GM12875 (cell line): ENCODE measurements around the gene RAB43.
"Not testable (repeated sequence)": the region's sequence is repeated elsewhere in the genome, so short reads cannot be mapped to it uniquely, and the experiment has no call there.

Experiments
- H3K4me3 ChIP-seq: one replicate; pipeline ENCODE4 v1.5.1; 2011; ENCODE audit warnings: low read depth, low read length, control low read depth
- TF ChIP-seq, protein P1 (sequence below): IDR thresholded peaks from 2 replicates; pipeline ENCODE4 v1.5.1; 2011; ENCODE audit warnings: low read depth, mild to moderate bottlenecking, control low read depth, inconsistent platforms, low read length, moderate library complexity, borderline replicate concordance; ENCODE audit not compliant: insufficient read depth

The RAB43 gene

DNA sequence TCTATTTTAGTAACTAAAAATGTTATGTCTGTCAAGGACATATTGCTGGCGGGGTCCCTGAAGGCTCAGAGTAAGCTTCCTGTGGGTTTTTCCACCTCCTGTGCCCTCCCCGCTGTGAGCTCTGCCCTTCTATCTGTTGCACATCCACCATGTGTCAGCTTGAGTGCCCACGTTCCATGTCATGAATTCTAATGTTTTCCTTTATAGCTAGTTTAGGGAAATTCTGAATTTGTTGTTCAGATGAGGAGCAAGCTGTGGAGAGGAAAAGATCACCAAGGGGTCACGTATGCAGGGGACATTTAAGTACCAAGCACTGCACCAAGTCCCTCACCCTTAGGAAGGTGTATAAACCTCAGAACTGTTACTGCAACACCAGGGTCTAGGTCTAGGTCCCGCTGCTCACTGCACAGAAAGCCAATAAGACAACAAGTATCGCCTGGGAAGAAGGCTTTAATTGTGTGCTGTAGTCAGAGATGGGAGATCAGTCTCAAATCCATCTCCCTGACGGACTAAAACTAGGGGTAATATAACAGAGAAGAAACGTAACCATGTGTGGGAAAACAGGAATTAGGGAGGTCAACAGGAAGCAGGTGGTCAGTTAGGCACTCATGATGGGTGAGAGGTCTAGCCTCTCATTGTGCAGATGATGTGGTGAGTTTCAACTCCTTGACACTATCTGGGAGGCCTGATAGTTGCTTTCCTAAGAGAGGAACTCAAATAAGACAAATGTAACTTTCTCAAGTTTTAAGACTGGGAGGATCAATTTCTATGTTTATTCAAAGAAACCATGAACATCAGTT, 51.3 kb downstream of the RAB43 start:
- no peak overlapping the region for H3K4me3 ChIP-seq
- TF ChIP-seq, protein P1, sequence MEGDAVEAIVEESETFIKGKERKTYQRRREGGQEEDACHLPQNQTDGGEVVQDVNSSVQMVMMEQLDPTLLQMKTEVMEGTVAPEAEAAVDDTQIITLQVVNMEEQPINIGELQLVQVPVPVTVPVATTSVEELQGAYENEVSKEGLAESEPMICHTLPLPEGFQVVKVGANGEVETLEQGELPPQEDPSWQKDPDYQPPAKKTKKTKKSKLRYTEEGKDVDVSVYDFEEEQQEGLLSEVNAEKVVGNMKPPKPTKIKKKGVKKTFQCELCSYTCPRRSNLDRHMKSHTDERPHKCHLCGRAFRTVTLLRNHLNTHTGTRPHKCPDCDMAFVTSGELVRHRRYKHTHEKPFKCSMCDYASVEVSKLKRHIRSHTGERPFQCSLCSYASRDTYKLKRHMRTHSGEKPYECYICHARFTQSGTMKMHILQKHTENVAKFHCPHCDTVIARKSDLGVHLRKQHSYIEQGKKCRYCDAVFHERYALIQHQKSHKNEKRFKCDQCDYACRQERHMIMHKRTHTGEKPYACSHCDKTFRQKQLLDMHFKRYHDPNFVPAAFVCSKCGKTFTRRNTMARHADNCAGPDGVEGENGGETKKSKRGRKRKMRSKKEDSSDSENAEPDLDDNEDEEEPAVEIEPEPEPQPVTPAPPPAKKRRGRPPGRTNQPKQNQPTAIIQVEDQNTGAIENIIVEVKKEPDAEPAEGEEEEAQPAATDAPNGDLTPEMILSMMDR = no peak

GRCh38 chr3:129069313-129070085, 52.1 kb downstream of the RAB43 start:
- H3K4me3 ChIP-seq = not testable (repeated sequence)

GRCh38 chr3:129068291-129068886, 53.2 kb downstream of the RAB43 start:
- TF ChIP-seq, protein P1 = no peak
- no peak overlapping the region for H3K4me3 ChIP-seq

GRCh38 chr3:129067719-129068118, 53.9 kb downstream of the RAB43 start:
- H3K4me3 ChIP-seq = not testable (repeated sequence)

- TF ChIP-seq, protein P1 = no peak
- no peak overlapping the region for H3K4me3 ChIP-seq
Measured at GRCh38 chr3:129065720-129066073, 55.9 kb downstream of the RAB43 start.

DNA sequence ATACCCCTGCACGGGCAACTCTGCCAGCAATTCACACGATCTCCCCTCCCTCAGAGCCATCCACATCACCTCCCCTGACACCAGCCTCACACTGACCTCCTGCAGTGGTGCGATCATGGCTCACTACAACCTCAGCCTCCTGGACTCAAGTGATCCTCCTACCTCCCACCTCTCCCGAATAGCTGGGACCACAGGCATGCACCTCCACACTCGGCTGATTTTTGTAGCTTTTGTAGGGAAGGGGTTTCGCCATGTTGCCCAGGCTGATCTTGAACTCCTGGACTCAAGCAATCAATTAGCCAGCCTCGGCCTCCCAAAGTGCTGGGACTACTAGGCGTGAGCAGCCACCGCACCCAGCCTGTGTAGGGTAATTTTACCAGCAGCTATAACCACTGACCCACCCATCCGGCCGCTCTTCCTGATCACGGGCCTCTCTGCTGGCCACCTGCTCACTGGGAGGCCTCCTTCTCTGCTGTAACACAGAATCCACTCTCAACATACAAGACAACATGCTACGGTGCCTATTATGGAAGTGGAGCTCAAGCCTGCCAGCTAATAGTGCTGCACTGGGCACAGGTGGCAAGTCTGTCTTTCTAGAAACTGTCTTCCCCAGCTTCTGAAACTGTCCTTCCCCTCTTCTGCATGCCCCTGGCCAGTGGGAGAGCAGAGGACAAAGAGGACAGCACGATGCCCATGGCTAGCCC, 56.4 kb downstream of the RAB43 start:
- TF ChIP-seq, protein P1 = no peak
- H3K4me3 ChIP-seq = no peak overlapping the region

DNA sequence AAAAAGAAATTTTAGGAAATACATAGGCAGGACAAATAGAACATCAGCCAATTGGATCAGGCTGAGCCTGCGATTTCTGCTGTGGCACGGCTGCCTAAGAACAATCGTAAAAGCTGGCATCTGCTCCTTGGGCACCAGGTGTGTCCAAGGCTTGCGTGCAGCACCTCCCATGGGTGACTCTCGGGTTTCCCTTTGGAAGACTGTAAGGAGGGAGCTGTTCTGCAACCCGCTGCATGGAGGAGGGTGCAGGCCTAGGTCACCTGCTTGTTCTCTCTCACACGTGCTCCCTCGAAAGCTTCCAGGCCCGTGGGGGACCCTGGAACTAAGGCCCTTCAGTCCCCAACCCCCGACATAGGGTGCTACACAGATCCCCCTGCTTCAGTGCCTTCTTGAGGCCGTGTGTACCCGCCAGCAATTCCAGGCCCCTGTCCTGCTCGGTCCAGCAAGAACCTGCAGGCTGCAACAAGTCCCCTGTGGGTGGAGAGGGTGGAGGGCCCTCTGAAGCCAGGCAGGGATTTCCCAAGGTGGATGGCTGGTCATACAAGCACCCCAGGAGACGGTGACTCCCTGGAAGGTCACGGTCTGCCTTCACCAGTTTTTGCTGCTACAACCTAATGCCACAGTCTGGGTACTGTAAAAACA, 57.6 kb downstream of the RAB43 start:
- H3K4me3 ChIP-seq = no peak overlapping the region
- TF ChIP-seq, protein P1 = no peak
